HL-60 (cell line): Measurements from ENCODE around the gene SCARB2.

Experiments
- DNase-seq, 2 experiments: peaks; one replicate each; pipeline ENCODE4 v3.0.0-alpha.2; 2010 to 2020; ENCODE audit warnings: low read depth in 1 of 2, low spot score in 1 of 2
- H3K27ac ChIP-seq: fragments of 250-450 bp; sonication (Bioruptor Pico); replicated peaks from 2 replicates; pipeline ENCODE4 v1.5.1; 2020; ENCODE audit warnings: mild to moderate bottlenecking, moderate library complexity
- H3K27me3 ChIP-seq: fragments of 250-450 bp; sonication (Bioruptor Pico); 2 replicates; pipeline ENCODE4 v1.5.1; 2021; ENCODE audit warnings: mild to moderate bottlenecking, moderate library complexity; ENCODE audit not compliant: insufficient read depth, poor library complexity, severe bottlenecking
- H3K4me3 ChIP-seq: replicated peaks from 2 replicates; pipeline ENCODE4 v1.5.1; 2011; ENCODE audit warnings: mild to moderate bottlenecking, control low read depth, low read length; ENCODE audit not compliant: insufficient read depth
- GABPA ChIP-seq: IDR thresholded peaks from 2 replicates; pipeline ENCODE4 v1.6.1; 2012; ENCODE audit warnings: low read depth
- POLR2AphosphoS5 ChIP-seq: IDR thresholded peaks from 2 replicates; pipeline ENCODE4 v1.6.1; 2012; ENCODE audit warnings: low read depth
- SPI1 ChIP-seq: IDR thresholded peaks from 2 replicates; pipeline ENCODE4 v1.6.1; 2012; ENCODE audit warnings: low read depth, mild to moderate bottlenecking, borderline replicate concordance
- TF ChIP-seq, protein P1 (sequence below): IDR thresholded peaks from 2 replicates; pipeline ENCODE4 v1.6.1; 2012; ENCODE audit warnings: low read depth; ENCODE audit not compliant: insufficient replicate concordance
- TF ChIP-seq, protein P2 (sequence below): IDR thresholded peaks from one replicate; pipeline ENCODE4 v1.5.1; 2011; ENCODE audit warnings: low read length, control low read depth, inconsistent platforms; ENCODE audit not compliant: insufficient read depth

Gene SCARB2

GRCh38 chr4:76174216-76174615 lies 39.4 kb downstream of the SCARB2 start:
- H3K4me3 ChIP-seq = no peak overlapping the region
- H3K27me3 ChIP-seq = no peaks in the 10 kb centered on the region
- TF ChIP-seq, protein P1, sequence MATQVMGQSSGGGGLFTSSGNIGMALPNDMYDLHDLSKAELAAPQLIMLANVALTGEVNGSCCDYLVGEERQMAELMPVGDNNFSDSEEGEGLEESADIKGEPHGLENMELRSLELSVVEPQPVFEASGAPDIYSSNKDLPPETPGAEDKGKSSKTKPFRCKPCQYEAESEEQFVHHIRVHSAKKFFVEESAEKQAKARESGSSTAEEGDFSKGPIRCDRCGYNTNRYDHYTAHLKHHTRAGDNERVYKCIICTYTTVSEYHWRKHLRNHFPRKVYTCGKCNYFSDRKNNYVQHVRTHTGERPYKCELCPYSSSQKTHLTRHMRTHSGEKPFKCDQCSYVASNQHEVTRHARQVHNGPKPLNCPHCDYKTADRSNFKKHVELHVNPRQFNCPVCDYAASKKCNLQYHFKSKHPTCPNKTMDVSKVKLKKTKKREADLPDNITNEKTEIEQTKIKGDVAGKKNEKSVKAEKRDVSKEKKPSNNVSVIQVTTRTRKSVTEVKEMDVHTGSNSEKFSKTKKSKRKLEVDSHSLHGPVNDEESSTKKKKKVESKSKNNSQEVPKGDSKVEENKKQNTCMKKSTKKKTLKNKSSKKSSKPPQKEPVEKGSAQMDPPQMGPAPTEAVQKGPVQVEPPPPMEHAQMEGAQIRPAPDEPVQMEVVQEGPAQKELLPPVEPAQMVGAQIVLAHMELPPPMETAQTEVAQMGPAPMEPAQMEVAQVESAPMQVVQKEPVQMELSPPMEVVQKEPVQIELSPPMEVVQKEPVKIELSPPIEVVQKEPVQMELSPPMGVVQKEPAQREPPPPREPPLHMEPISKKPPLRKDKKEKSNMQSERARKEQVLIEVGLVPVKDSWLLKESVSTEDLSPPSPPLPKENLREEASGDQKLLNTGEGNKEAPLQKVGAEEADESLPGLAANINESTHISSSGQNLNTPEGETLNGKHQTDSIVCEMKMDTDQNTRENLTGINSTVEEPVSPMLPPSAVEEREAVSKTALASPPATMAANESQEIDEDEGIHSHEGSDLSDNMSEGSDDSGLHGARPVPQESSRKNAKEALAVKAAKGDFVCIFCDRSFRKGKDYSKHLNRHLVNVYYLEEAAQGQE = no peak
- TF ChIP-seq, protein P2, sequence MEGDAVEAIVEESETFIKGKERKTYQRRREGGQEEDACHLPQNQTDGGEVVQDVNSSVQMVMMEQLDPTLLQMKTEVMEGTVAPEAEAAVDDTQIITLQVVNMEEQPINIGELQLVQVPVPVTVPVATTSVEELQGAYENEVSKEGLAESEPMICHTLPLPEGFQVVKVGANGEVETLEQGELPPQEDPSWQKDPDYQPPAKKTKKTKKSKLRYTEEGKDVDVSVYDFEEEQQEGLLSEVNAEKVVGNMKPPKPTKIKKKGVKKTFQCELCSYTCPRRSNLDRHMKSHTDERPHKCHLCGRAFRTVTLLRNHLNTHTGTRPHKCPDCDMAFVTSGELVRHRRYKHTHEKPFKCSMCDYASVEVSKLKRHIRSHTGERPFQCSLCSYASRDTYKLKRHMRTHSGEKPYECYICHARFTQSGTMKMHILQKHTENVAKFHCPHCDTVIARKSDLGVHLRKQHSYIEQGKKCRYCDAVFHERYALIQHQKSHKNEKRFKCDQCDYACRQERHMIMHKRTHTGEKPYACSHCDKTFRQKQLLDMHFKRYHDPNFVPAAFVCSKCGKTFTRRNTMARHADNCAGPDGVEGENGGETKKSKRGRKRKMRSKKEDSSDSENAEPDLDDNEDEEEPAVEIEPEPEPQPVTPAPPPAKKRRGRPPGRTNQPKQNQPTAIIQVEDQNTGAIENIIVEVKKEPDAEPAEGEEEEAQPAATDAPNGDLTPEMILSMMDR = no peak
- TF ChIP-seq GABPA (no peak), POLR2AphosphoS5 (no peak), SPI1 (no peak)
- no peak overlapping the region for H3K27ac ChIP-seq
- no peak for DNase-seq

- Histone ChIP-seq H3K27me3 (no peaks in the 10 kb centered on the region), H3K4me3 (no peak overlapping the region), H3K27ac (no peak overlapping the region)
- no peak for DNase-seq
- TF ChIP-seq POLR2AphosphoS5 (no peak), GABPA (no peak), SPI1 (no peak)
- TF ChIP-seq, protein P2 = no peak
- TF ChIP-seq, protein P1 = no peak
These were observed 44.9 kb downstream of the SCARB2 start for GRCh38 chr4:76168688-76169087.

DNA sequence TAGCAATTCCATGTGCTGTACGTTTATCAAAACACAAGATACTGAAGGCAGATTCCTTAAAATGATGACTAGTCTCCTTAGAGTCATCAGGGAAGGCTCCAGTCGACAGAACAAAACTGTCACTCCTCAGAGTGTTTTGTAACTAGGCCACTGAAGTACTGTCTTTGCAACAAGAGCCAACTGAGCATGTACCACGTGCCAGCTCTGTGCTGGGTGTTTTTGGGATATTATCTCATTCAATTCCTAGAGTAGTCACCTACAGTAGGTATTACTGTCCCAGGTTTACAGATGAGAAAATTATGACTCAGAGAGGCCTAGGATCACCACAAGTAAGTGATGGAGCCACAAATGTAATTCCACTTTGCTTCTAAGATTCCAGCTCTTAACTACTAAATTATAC lies 47.1 kb downstream of the SCARB2 start:
- Histone ChIP-seq H3K27me3 (no peaks in the 10 kb centered on the region), H3K27ac (no peak overlapping the region), H3K4me3 (no peak overlapping the region)
- no peak for DNase-seq
- TF ChIP-seq SPI1 (no peak), POLR2AphosphoS5 (no peak), GABPA (no peak)
- TF ChIP-seq, protein P1 = no peak
- TF ChIP-seq, protein P2 = no peak
